Upper lobe of left lung (tissue), 6 donors: Measurements from ENCODE around the gene AKAP5. TPM values are rescaled to one million over a fixed set of nuclear protein-coding genes. Genes with fewer than 3 reads are reported as not detected.
A peak's percentile ranks its signal among the peaks of the same experiment; 100 is the strongest.

Source experiments
- ATAC-seq, 2 donors: fragments of 200-7000 bp; cut with Tn5 transposase; one replicate each; pipeline ENCODE4 v1.9.1; 2022; ENCODE audit warnings: mild to moderate bottlenecking in 2 of 2, moderate library complexity in 2 of 2; ENCODE audit not compliant: low FRiP score in 2 of 2
- DNase-seq, 2 donors: peaks; one replicate each; pipeline ENCODE4 v3.0.0-alpha.2; 2019 to 2020
- H3K27ac ChIP-seq, 4 donors: fragments of 200-600 bp; sonication (generic); one replicate each; pipeline ENCODE4 v1.5.1; 2016 to 2019
- H3K27me3 ChIP-seq, 4 donors: fragments of 200-600 bp; sonication (generic); one replicate each; pipeline ENCODE4 v1.5.1; 2017 to 2019
- H3K36me3 ChIP-seq, 4 donors: fragments of 200-600 bp; sonication (generic); one replicate each; pipeline ENCODE4 v1.5.1; 2016 to 2019
- H3K4me1 ChIP-seq, 4 donors: fragments of 200-600 bp; sonication (generic); one replicate each; pipeline ENCODE4 v1.5.1; 2018 to 2019
- H3K4me3 ChIP-seq, 4 donors: fragments of 200-600 bp; sonication (generic); one replicate each; pipeline ENCODE4 v1.5.1; 2017 to 2019; ENCODE audit warnings: mild to moderate bottlenecking in 2 of 4, moderate library complexity in 1 of 4
- H3K9me3 ChIP-seq, 4 donors: fragments of 200-600 bp; sonication (generic); one replicate each; pipeline ENCODE4 v1.5.1; 2018 to 2019
- EP300 ChIP-seq, 4 donors: sonication (generic); formaldehyde crosslinking; IDR thresholded peaks; one replicate each; pipeline ENCODE4 v1.5.1; 2017; ENCODE audit warnings: antibody characterized with exemption in 4 of 4, control low read depth in 2 of 4
- POLR2A ChIP-seq, 4 donors: fragments of 450-650 bp; IDR thresholded peaks; one replicate each; pipeline ENCODE4 v1.5.1; 2016 to 2017; ENCODE audit warnings: antibody characterized with exemption in 4 of 4, mild to moderate bottlenecking in 2 of 4
- POLR2AphosphoS5 ChIP-seq, 2 donors: sonication (generic); formaldehyde crosslinking; IDR thresholded peaks; one replicate each; pipeline ENCODE4 v1.5.1; 2017; ENCODE audit warnings: antibody characterized with exemption in 2 of 2
- WGBS, 2 donors: methylation state at CpG; one replicate each; pipeline ENCODE4 v1.1.5; 2017 to 2018; 5-methylcytosine and 5-hydroxymethylcytosine counted together
- total RNA-seq, 6 donors: library from RNA; depleted of rRNA in 4 of 6; stranded (reverse); fragments of >200 nt in 4 of 6; gene quantifications; one replicate each; pipeline versions ENCODE4 v1.1.0 to v1.2.1, GENCODE V29; 2016 to 2021
- TF ChIP-seq, protein P1 (sequence below), 6 experiments: fragments of 450-650 bp in 4 of 6; fragments of 200-600 bp in 2 of 6; sonication (generic) in 2 of 6; IDR thresholded peaks; one replicate each; pipeline ENCODE4 v1.5.1; 2016 to 2019; ENCODE audit warnings: antibody characterized with exemption in 6 of 6
- donor health status: DM: no; HTN: no; CAD: no; lungs with moderate emphysema.
- donor health status: DM: no; HTN: yes; CAD: no; lungs with severe emphysema.

Gene AKAP5
- total RNA-seq, 6 donors from 2014 or later, result 1.0 to 5.4 (median 2.5) TPM

DNA sequence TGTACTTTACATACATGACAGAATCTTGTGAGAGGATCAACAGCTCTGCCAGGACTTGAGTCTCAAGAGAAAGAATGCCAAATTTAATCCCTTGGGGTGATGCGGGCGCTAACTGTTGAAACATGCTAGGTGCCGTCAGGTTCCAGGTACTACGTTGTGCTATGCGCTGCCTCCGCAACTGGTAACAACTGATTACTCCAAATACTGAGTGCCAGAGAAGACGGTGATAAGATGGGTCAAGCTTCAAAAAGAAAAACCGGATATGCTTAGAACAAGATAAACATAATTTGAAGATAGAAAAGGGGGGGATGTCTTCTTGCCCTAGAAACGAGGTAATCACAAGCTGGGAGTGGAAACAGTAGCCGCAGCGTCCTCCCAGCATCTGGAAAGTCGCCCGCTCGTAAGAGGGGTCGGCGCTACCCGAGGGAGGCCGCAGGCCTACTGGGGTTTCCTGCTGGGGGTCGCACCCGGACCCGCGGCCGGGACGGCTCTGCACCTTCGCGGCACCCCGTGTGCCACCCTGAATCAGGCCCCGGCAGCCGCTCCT is 37.7 kb downstream of the AKAP5 start:
- Histone ChIP-seq H3K27ac (peak overlapping the region; percentile 95 to 100 (median 100)), H3K9me3 (no peaks in the 10 kb centered on the region), H3K27me3 (no peaks in the 10 kb centered on the region), H3K36me3 (peaks cover 0 to 2% (median 0%) of the 10 kb centered on the region in 4 donors), H3K4me3 (peak overlapping the region; percentile 42 to 88 (median 65)), H3K4me1 (peaks cover 42 to 65% (median 48%) of the 10 kb centered on the region in 4 donors)
- no peak for TF ChIP-seq EP300 (IDR thresholded peaks at IDR 0.05)
- 0 to 1% methylated on average over 17 to 29 of the region's 29 CpGs for WGBS, 2 donors
- no peak for ATAC-seq
- peak in 1 of 2 donors; percentile 55 for DNase-seq

DNA sequence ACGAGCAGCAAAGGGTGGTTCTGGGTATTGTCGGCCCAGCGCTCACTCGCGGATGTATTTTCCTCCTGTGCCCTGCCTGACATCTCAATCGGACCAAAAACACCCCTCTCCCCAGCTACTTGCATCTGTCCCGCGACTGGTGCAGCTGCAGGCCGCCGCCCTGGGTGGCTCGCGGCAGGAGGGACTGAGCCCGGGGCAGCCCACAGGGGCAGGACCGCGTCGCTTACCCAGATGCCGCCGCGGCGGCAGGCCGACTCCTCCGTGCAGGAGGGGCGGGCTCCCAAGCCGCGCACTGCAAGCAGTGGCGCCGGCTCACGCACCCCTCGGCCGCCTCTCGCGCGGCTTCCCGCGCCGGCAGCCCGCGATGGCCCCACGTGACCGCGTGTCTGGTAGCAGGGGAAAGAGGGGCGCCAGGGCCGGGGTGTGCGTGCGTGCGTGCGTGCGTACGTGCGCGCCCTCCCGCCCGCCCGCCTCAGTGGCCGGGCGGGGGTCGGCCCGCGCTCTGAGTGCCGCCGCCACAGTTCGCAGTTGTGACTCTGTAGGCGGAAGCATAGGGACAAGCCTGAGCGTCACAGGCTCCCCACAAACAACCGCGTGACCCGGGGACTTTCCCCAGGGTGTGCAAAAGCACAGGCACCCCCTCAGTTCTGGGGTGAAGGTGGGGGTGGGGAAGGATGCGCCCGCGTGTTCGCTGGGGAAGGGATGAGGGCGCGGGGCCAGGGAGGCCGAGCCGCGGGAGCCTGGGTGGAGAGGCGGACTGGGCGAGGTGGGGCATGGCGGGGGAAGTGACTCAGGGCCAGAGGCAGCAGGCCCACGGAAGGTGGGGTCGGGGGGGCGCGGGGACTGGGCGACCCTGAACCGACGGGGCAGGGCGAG is 38.4 kb downstream of the AKAP5 start, which contains the start of gene ZBTB25:
Gene ZBTB25 (minus strand): TSS at position 405 of the 876 bp plus-strand sequence. CDS start 13,305 bp downstream, outside the sequence.
- peak within 1 kb of the TSS; percentile 42 to 88 (median 65) for H3K4me3 ChIP-seq
- no peaks in the 10 kb centered on the region for H3K9me3 ChIP-seq
- H3K27me3 ChIP-seq, result no peaks in the 10 kb centered on the region
- H3K4me1 ChIP-seq, result peaks cover 43 to 72% (median 52%) of the 10 kb centered on the region in 4 donors
- peak; percentile 58 to 82 for TF ChIP-seq POLR2AphosphoS5 (IDR thresholded peaks at IDR 0.05)
- peak in 3 of 4 donors; percentile 70 to 97 (median 85) for TF ChIP-seq POLR2A (IDR thresholded peaks at IDR 0.05)
- TF ChIP-seq EP300 (IDR thresholded peaks at IDR 0.05), result peak in 1 of 4 donors; percentile 45
- TF ChIP-seq, protein P1, sequence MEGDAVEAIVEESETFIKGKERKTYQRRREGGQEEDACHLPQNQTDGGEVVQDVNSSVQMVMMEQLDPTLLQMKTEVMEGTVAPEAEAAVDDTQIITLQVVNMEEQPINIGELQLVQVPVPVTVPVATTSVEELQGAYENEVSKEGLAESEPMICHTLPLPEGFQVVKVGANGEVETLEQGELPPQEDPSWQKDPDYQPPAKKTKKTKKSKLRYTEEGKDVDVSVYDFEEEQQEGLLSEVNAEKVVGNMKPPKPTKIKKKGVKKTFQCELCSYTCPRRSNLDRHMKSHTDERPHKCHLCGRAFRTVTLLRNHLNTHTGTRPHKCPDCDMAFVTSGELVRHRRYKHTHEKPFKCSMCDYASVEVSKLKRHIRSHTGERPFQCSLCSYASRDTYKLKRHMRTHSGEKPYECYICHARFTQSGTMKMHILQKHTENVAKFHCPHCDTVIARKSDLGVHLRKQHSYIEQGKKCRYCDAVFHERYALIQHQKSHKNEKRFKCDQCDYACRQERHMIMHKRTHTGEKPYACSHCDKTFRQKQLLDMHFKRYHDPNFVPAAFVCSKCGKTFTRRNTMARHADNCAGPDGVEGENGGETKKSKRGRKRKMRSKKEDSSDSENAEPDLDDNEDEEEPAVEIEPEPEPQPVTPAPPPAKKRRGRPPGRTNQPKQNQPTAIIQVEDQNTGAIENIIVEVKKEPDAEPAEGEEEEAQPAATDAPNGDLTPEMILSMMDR (IDR thresholded peaks at IDR 0.05), result no peak
- ATAC-seq (peak; percentile 89 to 93), DNase-seq (peak; percentile 96 to 98)
- H3K36me3 ChIP-seq, result no peaks in the 10 kb centered on the region
- peak within 1 kb of the TSS; percentile 95 to 100 (median 100) for H3K27ac ChIP-seq
- WGBS, 2 donors, result 1 to 3% methylated on average over 6 to 48 of the region's 87 CpGs

DNA sequence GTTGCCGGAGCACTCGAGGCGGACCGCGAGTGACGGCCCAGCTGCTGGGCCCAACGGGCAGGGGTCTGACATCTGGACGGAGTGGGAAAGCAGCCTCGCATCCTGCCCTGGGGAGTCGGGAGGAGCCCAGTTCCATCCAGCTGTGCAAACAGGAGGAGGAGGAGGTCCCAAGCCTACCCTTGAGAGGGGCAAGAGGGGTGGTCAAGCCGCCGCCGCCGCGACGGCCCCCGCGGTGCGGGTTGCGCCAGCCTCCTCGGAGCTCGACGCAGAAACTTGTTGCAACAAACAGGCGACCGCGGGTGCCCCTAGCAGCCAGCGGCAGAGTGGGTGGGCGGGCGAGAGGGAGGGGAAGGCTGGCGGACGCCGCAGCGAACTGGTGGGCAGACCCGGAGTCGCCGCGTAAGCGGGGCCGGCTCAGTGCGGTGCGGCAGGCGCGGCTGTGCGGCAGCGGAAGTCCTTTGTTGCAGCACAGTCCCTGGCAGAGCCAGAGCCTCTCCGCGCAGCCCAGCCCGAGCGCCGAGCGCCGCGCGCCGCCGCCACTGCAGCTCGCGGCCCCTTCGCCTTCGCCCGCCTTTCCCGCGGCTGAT is 39.1 kb downstream of the AKAP5 start, which contains the start of gene ZBTB1:
Gene ZBTB1 (plus strand): TSS at position 461 of the 587 bp plus-strand sequence. CDS start 16,735 bp downstream, outside the sequence.
- Histone ChIP-seq H3K36me3 (no peaks in the 10 kb centered on the region), H3K27me3 (no peaks in the 10 kb centered on the region), H3K4me3 (peak within 1 kb of the TSS; percentile 42 to 88 (median 65)), H3K9me3 (no peaks in the 10 kb centered on the region), H3K27ac (peak within 1 kb of the TSS; percentile 95 to 100 (median 100)), H3K4me1 (peaks cover 47 to 75% (median 58%) of the 10 kb centered on the region in 4 donors)
- 1 to 2% methylated on average over 13 to 16 of the region's 63 CpGs for WGBS, 2 donors
- ATAC-seq (peak; percentile 81 to 86), DNase-seq (peak; percentile 90 to 97)
- TF ChIP-seq, protein P1 (IDR thresholded peaks at IDR 0.05), result peak in 2 of 6 experiments; percentile 7 to 18
- TF ChIP-seq POLR2A (IDR thresholded peaks at IDR 0.05), result peak in 3 of 4 donors; percentile 80 to 93 (median 92)
- no peak for TF ChIP-seq EP300 (IDR thresholded peaks at IDR 0.05)
- peak; percentile 53 to 83 for TF ChIP-seq POLR2AphosphoS5 (IDR thresholded peaks at IDR 0.05)

DNA sequence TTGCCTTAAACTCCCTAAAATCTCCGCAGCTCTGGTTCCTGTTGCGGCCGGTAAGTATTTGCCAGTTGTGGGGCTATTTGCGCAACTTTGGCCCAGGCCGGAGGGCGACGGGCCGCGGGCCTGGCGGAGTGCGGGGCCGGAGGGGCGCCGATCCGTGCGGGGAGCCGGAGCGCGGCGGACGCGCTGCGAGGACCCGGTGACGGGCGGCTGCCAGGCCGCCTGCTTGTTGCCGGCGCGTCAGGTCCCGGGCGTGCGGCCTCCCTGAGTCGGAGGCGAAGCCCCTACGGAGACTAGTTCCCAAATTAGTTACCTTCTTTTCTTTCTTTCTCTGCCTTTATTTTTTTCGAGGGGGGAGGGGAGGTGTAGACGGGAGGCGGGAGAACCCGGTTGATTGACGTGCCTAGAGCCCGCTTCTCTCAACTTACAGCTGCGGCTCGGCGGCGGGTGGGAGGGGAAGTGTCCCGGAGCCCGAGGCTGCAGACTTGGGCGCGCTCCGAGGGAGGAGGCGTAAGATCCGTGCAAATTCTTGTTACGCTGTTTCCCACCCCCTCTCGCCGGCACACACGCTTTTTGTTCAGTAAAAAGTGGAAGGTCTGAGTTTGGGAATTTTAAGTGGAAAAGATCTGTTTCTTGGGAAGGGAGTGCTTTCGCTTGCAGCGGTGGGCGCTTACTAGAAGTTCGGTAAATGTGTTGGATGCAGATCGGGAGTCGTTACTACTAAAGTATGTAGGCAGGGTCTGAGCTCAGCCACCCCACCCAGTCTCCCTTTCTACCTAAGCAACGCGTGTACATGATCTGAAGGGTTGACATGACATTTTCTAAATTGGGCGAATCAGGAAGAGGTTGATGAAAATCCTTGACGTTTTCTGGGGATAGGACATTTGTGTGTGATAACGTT is 39.8 kb downstream of the AKAP5 start:
- DNase-seq (peak; percentile 93 to 94), ATAC-seq (peak; percentile 75 to 78)
- Histone ChIP-seq H3K36me3 (no peaks in the 10 kb centered on the region), H3K27ac (peak overlapping the region; percentile 95 to 100 (median 100)), H3K4me1 (peaks cover 43 to 75% (median 59%) of the 10 kb centered on the region in 4 donors), H3K27me3 (no peaks in the 10 kb centered on the region), H3K4me3 (peak overlapping the region; percentile 42 to 88 (median 65)), H3K9me3 (no peaks in the 10 kb centered on the region)
- peak in 2 of 4 donors; percentile 0 to 39 for TF ChIP-seq POLR2A (IDR thresholded peaks at IDR 0.05)
- peak; percentile 20 to 50 for TF ChIP-seq POLR2AphosphoS5 (IDR thresholded peaks at IDR 0.05)
- no peak for TF ChIP-seq EP300 (IDR thresholded peaks at IDR 0.05)
- TF ChIP-seq, protein P1 (IDR thresholded peaks at IDR 0.05), result peak in 2 of 6 experiments; percentile 0 to 4
- whole genome bisulfite sequencing, 2 donors, result 0 to 1% methylated on average over 55 to 56 of the region's 68 CpGs
